Stimulated activated CD4-positive, alpha-beta T cell treated with anti-CD3 and anti-CD28 coated beads, Interleukin-1b, Interleukin-23, amount 100 ng/mL, for 24 hours (primary cell): Measurements from ENCODE around the gene GPBP1.
"Not testable (repeated sequence)": the region's sequence is repeated elsewhere in the genome, so short reads cannot be mapped to it uniquely, and the experiment has no call there.

ENCODE experiments used
- DNase-seq, 4 experiments: peaks; one replicate each; pipeline ENCODE4 v3.0.0-alpha.2; 2020; ENCODE audit warnings: low read depth in 4 of 4, low spot score in 1 of 4

Gene GPBP1

DNA sequence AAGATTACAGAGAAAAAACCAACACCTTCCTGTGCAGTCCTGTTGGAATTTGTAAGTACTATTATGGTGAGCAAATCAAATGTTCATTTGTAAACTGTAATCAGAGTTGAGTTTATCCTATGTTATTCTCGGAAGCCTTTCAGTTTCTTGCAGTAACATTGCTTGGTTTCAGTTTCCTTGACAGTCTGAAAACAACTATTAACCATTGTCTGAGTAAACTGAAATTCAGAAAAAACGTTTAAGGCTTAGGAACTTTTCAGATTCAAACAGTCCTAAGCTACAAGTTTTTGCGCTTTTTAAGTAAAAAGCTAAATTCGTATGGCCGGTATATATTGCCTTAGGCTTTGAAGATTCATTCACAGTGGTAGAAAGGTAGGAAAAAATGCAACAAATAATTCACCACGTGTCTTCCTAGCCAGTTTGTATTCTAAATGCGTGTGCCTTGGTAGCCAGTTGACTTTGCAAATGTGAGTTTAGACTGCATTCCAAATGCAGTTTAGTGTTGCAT, 2.5 kb downstream of the GPBP1 start:
- no peak for DNase-seq

DNA sequence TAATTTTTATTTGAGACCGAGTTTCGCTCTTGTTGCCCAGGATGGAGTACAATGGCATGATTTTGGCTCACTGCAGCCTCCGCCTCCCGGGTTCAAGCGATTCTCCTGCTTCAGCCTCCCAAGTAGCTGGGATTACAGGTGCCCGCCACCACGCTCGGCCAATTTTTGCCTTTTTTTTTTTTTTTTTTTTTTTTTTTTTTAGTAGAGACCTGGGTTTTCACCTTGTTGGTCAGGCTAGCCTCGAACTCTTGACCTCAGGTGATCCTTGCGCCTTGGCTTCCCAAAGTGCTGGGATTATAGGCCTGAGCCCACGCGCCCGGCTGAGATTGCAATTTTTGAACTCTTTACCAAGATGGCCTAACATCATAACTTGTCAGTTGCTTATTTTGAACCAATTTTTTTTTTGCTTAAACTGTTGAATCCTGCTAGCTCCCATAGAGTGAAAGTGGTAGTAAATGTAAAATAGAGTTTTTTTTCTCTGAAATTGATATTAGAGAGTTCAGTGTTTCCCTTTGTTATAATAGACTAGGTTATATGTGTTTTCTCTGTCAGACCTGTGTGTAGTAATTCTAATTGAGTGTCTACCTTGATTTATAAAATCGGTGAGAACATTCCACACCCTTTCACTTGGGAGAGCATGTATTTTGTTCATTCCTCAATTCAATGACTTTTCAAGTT, 3.8 kb downstream of the GPBP1 start:
- no peak for DNase-seq

DNA sequence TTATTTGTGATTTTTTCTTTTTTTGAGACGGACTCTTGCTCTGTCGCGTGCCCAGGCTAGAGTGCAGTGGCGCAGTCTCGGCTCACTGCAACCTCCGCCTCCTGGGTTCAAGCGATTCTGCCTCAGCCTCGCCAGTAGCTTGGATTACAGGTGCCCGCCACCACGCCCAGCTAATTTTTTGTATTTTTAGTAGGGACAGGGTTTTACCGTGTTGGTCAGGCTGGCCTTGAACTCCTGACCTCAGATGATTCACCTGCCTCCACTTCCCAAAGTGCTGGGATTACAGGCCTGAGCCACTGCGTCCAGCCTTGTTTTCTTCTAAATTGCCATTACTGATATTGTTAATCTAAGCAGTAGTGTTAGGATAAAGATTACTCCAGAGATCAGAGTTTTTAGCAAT, 4.4 kb downstream of the GPBP1 start:
- DNase-seq = not testable (repeated sequence)

DNA sequence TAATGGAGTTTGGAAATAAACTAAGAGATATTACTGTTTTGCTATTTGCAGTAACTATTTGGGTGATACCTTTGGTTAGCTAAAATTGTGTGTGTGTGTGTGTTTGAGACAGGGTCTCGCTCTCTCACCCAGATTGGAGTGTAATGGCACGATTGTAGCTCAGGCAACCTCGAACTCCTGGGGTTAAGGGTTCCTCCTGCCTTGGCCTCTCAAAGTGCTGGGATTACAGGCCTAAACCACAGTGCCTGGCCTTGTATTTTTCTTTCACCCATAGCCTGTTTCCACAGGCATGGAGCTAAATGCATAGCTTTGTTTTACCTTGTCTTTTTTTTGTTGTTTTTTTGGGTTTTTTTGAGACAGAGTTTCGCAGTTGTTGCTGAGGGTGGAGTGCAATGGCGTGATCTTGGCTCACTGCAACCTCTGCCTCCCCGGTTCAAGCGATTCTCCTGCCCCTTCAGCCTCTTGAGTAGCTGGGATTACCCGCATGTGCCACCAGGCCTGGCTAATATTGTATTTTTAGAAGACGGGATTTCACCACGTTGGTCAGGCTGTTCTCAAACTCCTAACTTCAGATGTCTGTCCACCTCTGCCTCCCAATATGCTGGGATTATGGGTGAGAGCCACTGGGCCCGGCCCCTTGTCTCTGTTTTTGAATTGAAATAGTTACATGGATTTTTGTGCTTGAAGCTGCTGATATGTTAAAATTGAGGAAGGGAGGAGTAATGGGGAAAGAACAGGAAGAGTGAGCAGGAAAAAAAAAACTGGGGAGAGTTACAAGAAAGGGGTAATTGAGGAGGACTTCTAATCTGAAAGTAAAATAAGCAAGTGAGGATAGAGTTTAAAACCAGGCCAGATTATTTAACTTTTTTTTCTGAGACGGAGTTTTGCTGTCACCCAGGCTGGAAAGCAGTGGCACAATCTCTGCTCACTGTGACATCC, 5.7 kb downstream of the GPBP1 start:
- no peak for DNase-seq

DNA sequence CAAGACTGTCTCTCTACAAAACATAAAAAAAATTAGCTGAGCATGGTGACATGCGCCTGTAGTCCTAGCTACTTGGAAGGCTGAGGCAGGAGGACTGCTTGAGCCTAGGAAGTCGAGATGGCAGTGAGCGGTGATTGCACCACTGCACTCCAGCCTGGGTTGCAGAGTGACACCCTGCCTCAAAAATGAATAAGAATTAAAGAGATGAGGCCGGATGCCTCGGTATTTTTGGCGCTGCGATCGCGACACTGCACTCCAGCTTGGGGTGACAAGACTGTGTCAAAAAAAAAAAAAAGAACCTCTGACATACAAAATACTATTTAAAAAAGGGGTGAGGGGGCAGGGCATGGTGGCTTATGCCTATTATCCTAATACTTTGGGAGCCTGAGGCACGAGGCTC, 7.3 kb downstream of the GPBP1 start:
- no peak for DNase-seq

DNA sequence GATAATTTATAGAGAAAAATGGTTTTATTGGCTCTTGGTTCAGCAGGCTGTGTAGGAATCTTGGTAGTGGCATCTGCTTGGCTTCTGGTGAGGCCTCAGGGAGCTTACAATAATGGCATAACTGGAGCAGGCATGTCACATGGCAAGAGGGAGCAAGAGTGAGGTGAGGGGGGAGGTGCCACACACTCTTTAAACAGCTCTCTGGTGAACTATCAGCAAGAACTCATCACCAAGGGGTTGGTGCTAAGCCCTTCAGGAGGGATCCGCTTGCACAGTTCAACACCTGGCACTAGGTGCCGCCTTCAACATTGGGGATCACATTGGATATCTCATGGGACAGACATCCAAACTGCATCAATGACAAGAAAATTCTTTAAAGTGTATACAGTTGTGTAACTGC, 10.5 kb downstream of the GPBP1 start:
- no peak for DNase-seq

DNA sequence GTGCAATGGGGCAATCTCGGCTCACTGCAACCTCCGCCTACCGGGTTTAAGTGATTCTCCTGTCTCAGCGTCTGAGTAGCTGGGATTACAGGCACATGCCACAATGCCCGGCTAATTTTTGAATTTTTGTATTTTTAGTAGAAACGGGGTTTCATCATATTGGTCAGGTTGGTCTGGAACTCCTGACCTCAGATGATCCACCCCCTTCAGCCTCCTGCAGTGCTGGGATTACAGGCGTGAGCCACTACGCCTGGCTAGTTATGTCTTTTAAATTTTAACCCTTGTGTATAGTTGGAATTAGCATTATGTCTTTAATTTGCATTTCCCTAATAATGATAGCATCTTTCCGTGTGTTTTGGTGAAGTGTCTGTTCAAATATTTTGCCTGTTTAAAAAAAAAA, 11.5 kb downstream of the GPBP1 start:
- DNase-seq = no peak

DNA sequence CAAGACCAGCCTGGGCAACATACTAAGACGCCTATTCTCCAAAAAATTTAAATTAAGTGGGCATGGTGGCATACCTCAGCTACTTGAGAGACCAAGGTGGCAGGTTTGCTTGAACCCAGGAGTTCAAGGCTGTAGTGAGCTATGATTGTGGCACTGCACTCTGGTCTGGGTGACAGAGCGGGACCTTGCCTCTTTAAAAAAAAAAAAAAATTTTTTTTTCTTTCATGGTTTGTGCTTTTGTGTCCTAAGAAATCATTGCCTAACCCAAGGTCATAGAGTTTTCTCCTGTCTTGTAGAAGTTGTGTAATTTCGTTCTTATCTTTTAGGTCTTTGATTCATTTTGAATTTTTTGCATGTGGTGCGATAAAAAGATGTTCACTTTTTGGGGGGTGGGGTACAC, 12.3 kb downstream of the GPBP1 start:
- no peak for DNase-seq

DNA sequence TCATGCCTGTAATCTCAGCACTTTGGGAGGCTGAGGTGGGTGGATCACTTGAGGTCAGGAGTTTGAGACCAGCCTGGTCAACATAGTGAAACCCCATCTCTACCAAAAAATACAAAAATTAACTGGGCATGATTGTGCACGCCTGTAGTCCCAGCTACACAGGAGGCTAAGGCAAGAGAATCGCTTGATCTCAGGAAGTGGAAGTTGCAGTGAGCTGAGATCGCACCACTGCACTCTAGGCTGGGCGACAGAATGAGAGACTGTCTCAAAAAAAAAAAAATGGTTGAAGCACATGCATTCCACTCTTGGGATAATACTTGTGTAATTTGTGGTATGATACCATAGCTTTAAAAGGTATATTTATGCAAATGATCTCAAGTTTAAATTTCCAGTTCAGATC, 14.1 kb downstream of the GPBP1 start:
- not testable (repeated sequence) for DNase-seq

DNA sequence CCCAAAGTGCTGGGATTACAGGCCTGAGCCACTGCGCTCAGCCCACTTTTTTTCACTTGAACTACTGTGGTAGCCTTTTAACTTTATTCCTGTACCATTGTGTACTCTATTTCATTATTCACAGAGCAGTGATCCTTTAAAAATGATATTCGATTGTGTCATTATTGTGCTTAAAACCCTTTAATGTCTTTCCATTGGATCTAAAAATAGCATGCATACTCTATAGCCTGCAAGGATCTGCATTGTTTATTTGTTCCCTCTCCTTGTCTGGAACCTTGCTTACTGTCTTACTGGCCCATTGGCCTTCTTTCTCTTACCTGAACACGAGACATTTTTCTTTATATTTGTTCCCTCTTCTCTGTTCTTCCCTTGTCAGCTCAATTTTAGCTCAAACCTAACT, 15.7 kb downstream of the GPBP1 start:
- no peak for DNase-seq

DNA sequence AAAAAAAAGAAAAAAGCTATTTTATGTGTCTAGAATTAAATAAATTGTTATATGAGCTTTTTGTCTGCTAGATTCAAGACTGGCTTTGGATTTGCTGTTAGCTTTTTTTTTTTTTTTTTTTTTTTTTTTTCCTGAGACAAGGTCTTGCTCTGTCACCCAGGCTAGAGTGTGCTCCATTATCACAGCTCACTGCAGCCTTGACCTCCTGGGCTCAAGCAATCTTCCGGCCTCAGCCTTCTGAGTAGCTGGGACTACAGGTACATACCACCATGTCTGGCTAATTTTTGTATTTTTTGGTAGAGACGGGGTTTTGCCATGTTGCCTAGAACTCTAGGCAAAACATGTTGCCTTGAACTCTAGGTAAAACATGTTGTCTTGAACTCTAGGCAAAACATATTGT, 16.7 kb downstream of the GPBP1 start:
- DNase-seq = no peak

DNA sequence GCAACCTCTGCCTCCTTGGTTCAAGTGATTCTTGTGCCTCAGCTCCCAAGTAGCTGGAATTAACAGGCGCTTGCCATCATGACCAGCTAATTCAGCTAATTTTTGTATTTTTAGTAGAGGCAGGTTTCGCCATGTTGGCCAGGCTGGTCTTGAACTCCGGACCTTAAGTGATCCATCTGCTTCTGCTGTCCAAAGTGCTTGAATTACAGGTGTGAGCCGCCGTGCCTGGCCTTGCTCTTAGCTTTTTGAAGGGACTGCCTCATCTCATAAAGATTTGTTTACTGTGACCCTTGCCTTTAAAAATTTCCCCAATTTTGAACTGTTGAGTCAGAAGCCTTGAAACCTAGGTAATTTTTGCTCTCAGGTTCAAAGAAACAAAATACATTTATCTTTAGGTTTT, 17.3 kb downstream of the GPBP1 start:
- no peak for DNase-seq

DNA sequence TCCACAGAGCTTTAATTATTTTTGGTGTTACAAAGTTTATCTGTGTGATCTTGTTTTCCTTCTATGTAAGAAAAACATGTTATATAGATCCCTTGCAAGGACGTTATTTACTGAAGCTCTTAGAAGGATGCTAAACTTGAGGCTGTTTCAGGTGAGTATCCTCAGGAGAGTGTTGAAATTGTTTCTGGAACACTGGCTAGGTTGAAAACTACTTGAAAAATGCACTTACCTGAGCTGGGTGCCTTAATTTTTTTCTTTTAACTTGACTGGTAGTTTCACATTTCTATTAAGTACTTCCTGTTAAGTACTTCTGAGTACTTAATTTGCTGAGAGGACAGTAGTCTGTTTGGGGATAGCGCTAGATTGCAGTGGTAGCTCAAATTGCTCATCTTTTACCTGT, 18.1 kb downstream of the GPBP1 start:
- DNase-seq = no peak

DNA sequence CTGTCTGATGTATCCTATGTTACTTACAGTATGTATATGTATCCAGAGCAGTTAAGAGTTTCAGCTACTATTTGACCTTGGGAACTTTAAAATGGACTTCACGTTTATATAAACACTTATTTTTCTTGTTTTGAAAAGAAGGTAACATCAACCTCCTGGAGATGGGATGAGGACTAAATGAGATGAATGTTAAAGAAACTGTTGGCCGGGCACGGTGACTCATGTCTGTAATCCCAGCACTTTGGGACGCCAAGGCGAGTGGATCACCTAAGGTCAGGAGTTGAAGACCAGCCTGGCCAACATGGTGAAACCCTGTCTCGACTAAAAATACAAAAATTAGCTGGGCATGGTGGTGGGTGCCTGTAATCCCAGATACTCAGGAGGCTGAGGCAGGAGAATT, 19.0 kb downstream of the GPBP1 start:
- not testable (repeated sequence) for DNase-seq

DNA sequence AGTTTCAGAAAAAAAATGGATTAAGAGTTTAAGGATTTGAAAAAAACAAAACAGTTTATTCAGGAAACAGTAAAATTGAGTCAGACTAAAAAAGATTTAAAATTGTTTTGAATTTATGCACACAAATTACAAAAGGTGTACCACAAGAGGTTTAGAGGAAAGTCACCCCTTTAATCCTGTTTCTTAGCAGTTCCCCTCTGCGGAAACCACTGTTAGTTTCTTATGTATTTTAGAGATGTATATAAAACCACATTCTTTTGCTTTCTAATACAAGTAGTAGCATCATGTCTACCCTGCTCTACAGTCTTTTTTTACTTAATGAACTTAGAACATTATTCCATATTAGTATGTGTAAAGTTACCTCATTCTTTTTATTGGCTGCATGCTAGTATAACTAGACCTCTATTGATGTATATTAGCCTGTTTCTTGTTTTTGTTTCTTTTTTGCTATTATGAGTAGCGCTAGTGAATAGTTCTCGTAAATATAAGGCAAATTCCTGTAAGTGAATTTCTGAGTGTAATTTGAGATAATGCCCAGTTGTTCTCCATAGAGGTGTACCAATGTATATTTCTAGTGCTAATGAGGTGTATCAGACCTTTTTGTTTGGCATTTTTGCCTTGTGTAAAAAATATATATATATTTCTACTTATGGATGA, 20.0 kb downstream of the GPBP1 start:
- DNase-seq = no peak

DNA sequence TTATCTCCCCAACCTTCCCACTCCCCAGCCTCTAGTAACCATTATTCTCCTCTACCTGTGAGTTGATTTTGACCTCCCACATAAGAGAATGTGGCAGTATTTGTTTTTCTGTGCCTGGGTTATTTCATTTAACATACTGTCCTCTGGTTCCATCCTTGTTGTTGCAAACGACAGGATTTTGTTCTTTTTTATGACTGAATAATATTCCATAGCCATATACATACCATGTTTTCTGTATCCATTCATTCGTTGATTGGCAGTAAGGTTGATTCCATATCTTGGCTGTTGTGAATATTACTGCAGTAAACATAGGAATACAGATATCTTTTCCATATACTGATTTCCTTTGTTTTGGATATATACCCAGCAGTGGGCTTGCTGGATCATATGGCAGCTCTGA, 20.8 kb downstream of the GPBP1 start:
- DNase-seq = no peak

DNA sequence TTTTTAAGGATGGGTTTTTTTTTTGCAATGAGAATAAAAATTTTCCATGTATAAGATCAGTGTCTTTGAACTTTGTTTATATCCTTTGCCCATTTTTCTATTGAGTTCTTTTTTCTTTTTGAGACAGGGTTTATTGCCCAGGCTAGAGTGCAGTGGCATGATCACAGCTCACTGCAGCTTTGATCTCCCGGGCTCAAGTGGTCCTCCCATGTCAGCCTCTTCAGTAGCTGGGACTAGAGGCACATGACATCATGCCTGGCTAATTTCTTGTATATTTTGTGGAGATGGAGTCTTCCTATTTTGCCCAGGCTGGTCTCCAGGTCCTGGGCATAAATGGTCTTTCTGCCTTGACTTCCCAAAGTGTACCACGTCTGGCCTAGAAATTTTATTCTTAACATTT, 21.2 kb downstream of the GPBP1 start:
- no peak for DNase-seq

DNA sequence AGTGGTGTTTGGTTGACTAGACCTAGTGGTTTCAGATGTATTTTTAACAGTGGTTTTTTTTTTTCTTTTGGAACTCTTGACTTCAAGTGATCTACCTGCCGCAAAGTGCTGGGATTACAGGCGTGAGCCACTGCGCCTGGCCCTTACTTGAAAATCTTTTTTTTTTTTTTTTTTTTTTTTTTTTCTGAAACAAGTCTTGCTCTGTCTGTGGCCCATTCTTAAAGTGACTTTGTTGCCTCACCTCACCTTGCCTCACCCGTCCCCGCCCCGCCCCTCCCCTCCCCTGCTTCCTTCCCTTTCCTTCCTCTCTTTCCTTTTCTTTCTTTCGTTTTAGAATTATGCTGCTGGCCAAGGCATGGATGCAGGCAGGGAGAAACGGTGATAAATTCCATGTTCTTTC, 26.0 kb downstream of the GPBP1 start:
- DNase-seq = no peak

DNA sequence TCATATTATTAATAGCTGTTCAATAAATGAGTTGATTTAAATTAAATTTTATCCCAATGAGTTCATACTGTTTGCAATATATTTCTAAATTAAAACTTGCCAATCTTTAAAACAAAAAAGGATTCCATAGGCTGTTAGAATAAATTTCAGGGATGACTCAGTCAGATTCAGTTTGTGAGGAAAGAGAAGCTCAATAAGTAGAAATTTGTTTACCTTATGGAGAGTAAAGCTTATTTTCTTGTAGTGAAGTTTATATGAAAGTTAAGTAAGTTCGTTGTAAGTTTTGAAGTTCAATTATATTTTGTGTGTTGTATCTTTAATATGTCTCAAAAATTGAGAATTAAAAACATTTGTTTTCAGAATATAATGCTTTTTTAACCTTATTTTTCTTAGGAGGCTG, 29.0 kb downstream of the GPBP1 start:
- DNase-seq = no peak

DNA sequence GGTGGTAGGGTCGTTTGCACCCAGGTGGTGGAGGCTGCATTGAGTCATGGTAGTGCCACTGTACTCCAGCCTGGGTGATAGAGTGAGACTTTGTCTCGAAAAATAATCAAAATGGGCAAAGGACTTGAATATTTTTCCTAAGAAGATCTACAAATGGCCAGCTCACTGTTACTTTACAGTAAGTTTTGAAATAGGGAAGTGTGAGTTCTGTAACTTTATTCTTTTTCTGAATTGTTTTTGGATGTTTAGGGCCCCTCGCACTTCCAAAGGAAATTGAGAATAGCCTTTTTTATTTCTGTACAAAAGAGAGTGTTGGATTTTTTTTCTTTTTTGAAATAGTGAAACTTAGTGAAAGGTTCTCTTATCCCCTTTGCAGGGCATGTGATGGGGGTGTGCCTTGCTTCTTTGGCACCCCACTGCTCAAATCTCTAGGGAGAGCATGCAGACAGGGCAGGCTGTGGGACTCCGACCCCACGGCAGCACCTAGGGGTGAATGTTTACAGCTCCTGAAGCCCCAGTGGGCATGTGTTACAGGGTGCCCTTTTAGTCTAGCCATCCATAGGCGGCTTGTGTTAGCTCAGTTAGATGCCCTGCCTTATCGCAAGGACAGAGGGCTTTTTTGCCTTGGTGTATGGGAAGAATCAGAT, 33.3 kb downstream of the GPBP1 start:
- no peak for DNase-seq

DNA sequence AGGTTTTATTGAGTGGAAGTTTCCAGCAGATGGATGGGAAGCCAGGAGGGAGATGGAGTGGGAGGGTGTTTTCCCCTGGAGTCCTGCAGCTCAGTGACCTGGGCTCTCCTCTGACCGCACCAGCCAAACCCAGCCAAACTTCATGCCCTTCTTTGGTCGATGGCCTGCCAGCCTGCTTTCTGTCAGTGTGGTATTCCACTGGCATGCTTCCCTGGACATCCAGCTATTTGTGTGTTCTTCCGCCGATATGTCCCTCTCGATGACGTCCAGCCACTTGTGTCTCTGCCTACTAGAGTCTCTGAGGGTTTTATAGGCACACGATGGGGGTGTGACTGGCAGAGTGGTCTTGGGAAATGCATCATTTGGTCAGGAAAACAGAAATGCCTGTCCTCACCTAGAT, 33.8 kb downstream of the GPBP1 start:
- no peak for DNase-seq
